Measurements from ENCODE around the gene PBXIP1. TPM values are rescaled to one million over a fixed set of nuclear protein-coding genes. Genes with fewer than 3 reads are reported as not detected.
A peak's percentile ranks its signal among the peaks of the same experiment; 100 is the strongest.

The PBXIP1 gene
- total RNA-seq, 2 experiments from 2014 or later, result 55.3 to 55.5 TPM

DNA sequence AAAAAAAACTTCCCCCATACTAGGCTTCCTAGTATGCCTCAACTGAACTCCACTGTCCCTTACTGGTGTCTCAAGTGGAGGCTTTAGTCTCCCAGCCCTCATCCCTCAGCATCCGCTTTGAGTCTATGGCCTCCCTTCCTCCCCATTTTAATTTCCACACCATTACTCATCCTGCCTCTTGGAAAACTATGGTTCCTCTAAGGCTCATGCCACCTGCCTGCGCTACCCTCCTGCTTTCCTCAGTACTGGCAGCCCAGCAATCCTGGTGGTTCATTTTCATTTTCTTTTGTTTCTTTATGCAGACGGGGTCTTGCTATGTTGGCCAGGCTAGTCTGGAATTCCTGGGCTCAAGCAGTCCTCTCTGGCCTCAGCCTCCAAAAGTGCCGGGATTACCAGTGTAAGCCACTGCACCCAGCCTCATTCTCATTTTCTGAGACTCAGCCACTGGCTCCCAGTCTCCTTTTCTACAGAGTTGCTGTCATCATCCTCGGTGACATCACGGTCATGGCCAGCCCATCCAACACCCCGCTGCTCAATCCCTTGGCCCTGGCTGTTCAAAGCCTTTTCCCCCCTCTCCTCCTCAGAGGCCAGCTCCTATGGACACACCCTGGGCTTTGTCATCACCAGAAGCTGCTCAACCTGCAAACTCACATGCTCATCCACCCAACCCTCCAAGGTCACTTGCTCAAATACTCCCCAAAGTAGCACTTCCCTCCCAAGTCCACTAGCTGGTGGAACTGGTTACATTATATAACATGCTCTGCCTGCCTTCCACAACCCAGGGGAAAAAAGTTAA, 17.1 kb downstream of the PBXIP1 start:
- DNase-seq, result no peak
- CTCF ChIA-PET, result interaction anchor here (1.1 kb wide), 1 partner anchor 59 kb away, joined by 3 read pairs; no protein-coding TSS in a partner anchor
- Mint-ChIP-seq H3K36me3 (ENCODE audit: low read depth) (peaks cover 5% of the 10 kb centered on the region), H3K4me1 (ENCODE audit: low read depth) (peaks cover 69% of the 10 kb centered on the region), H3K9me3 (no peaks in the 10 kb centered on the region), H3K4me3 (peak overlapping the region; percentile 83), H3K27me3 (ENCODE audit: low read depth) (no peaks in the 10 kb centered on the region), H3K27ac (peak overlapping the region; percentile 97)
- intact Hi-C loops (cut with micrococcal nuclease), result loop anchor here (5.0 kb wide), 3 partner anchors 198 to 612 kb away; partner anchors contain the start of genes ATP8B2 and SLC50A1

DNA sequence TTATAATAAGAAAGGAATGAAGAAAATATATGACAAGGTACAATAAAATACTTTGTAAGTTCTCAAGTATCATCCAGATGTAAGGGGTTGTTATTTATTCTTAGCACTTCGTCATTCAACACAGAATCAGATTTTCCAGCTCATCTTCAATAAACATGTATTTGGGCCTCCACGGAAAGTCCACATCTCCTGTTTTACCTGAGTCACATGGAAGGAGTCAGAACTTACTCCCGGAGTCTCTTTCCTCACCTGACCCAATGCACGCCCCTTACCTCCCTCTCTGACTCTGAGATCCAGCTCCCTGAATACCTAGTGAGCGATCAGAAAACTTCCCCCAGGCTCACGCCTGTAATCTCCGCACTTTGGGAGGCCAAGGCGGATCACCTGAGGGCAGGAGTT, 17.9 kb downstream of the PBXIP1 start:
- peak overlapping the region; percentile 83 for H3K4me3 Mint-ChIP-seq
- H3K27me3 Mint-ChIP-seq (ENCODE audit: low read depth), result no peaks in the 10 kb centered on the region
- no peaks in the 10 kb centered on the region for H3K9me3 Mint-ChIP-seq
- peaks cover 5% of the 10 kb centered on the region for H3K36me3 Mint-ChIP-seq (ENCODE audit: low read depth)
- peaks cover 61% of the 10 kb centered on the region for H3K4me1 Mint-ChIP-seq (ENCODE audit: low read depth)
- DNase-seq, result no peak
- intact Hi-C loops (cut with micrococcal nuclease), result loop anchor here (5.0 kb wide), 3 partner anchors 199 to 611 kb away; partner anchors contain the start of genes ATP8B2 and SLC50A1
- H3K27ac Mint-ChIP-seq, result peak overlapping the region; percentile 97
- CTCF ChIA-PET, result interaction anchor here (1.1 to 1.2 kb wide), 2 partner anchors 60 to 81 kb away, joined by 3 read pairs; no protein-coding TSS in a partner anchor

DNA sequence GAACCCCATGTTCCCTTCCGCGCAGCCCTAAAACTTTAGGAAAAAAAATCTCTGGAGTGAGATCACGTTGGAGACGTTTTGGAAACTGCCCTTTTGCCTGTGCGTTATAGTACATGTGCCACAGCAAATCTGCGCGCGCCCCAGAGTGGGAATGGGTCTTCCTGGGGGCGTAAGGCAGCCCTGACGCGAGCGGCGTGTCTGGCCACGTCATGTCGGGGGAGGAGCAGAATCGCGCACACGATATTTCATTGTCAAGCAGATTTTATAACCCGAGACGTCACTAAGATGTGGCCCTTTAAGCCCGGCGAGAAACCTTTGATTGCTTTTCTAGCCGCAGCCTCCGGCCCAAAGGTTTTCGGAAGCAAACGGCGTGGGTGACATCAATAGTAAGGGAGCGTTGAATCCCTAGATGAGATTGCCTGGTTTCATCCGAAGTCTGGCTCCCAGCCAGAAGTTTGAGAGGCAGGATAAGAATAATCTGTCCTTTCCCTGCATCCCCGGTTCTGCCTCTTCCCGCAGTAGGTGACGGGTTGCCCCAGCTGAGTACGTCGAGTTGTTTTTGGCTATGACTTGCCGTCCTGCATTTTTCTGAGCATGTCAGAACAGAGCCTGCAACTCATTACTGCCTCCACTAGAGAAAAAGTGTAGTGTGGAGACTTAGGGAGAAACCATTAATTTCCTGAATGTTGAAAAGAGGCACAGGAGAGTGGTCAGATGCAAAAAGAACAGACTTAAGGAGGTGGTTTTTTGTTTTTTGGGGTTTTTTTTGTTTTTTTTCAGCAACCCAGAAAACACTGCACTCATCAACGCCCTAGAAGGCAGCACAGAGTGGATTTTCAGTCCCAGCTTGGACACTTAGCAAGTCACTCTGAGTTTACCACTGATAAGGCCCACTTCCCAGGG, 18.6 kb downstream of the PBXIP1 start:
- Mint-ChIP-seq H3K4me1 (ENCODE audit: low read depth) (peaks cover 54% of the 10 kb centered on the region), H3K9me3 (no peaks in the 10 kb centered on the region), H3K4me3 (peak overlapping the region; percentile 83), H3K27me3 (ENCODE audit: low read depth) (no peaks in the 10 kb centered on the region), H3K27ac (peak overlapping the region; percentile 97), H3K36me3 (ENCODE audit: low read depth) (peaks cover 5% of the 10 kb centered on the region)
- intact Hi-C loops (cut with micrococcal nuclease), result loop anchor here (5.0 kb wide), 3 partner anchors 200 to 610 kb away; partner anchors contain the start of genes ATP8B2 and SLC50A1
- CTCF ChIA-PET, result interaction anchor here (0.5 to 1.5 kb wide), 6 partner anchors 15 to 378 kb away, joined by 3 to 5 read pairs (median 3); no protein-coding TSS in a partner anchor
- peak; percentile 94 for DNase-seq

DNA sequence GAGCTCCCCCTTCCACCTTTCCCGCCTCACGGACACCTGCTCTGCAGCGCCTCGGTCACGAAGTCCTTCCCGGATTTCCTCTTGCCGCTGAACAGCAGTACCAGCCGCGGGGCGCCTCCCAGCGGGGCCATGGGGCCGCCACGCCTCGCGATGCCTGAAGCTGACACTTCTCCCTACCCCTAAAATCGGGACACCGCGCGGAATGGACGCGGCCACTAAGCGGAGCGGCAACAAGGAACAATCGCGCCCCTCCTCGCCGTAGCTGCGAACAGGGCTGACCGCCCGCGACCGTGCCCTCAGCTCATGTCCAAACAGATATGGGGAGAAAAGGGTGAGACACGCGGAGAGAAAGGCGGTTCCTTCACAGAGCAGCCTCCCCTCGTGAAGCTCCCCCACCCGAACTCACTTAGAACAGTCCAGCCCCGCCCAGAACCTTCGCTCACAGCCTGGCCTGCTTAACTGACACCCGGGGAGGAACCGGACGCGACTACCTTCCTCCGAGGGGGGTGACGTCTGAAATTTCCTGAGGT, 19.3 kb downstream of the PBXIP1 start, which contains the start of gene PMVK:
PMVK (minus strand) TSS at position 165 of the 530 bp plus-strand sequence; CDS start at position 131, 34 bp downstream.
- intact Hi-C loops (cut with micrococcal nuclease), result loop anchor here (1.0 to 5.0 kb wide), 6 partner anchors 19 to 609 kb away; partner anchors contain the start of genes ATP8B2, CKS1B and SLC50A1
- H3K9me3 Mint-ChIP-seq, result no peaks in the 10 kb centered on the region
- H3K4me1 Mint-ChIP-seq (ENCODE audit: low read depth), result peaks cover 47% of the 10 kb centered on the region
- peak within 1 kb of the TSS; percentile 83 for H3K4me3 Mint-ChIP-seq
- CTCF ChIA-PET, result interaction anchor here (0.5 to 1.9 kb wide), 11 partner anchors 8 to 377 kb away, joined by 3 to 6 read pairs (median 3); no protein-coding TSS in a partner anchor
- H3K36me3 Mint-ChIP-seq (ENCODE audit: low read depth), result peaks cover 5% of the 10 kb centered on the region
- no peaks in the 10 kb centered on the region for H3K27me3 Mint-ChIP-seq (ENCODE audit: low read depth)
- H3K27ac Mint-ChIP-seq, result peak within 1 kb of the TSS; percentile 97
- peak; percentile 97 for DNase-seq

DNA sequence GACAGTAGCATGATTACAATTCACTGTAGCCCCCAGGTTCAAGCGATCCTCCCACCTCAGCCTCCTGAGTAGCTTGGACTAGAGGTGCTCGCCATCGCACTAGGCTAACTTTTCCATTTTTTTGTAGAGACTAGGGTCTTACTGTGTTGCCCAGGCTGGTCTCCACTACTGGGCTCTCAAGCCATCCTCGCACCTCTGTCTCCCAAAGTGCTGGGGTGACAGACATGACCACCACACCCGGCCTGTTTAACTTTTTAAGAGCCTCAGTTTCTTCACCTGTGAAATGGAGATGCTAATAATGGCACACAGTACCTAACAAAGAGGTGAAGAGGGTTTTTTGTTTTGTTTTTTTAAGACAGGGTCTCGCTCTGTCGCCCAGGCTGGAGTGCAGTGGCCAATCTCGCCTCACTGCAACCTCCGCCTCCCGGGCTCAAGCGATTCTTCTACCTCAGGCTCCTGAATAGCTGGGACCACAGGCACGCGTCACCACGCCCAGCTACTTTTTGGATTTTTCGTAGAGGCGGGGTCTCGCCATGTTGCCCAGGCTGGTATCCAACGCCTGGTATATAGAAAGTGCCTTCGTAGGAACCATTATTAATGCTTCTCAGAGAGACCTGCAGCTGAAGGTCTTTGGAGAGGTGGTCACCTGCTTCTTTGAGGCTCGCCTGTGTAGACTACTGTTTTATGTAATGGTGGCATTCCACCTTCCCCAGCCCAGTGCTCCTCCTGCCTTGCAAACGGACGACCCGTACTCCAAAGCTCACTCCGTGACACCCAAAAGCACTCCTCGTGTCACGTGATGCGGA, 19.9 kb downstream of the PBXIP1 start:
- Mint-ChIP-seq H3K4me3 (peak overlapping the region; percentile 83), H3K36me3 (ENCODE audit: low read depth) (peaks cover 5% of the 10 kb centered on the region), H3K9me3 (no peaks in the 10 kb centered on the region), H3K4me1 (ENCODE audit: low read depth) (peaks cover 40% of the 10 kb centered on the region), H3K27ac (peak overlapping the region; percentile 97), H3K27me3 (ENCODE audit: low read depth) (no peaks in the 10 kb centered on the region)
- intact Hi-C loops (cut with micrococcal nuclease), result loop anchor here (1.0 to 5.0 kb wide), 6 partner anchors 19 to 609 kb away; partner anchors contain the start of genes ATP8B2, CKS1B and SLC50A1
- CTCF ChIA-PET, result interaction anchor here (0.7 to 1.9 kb wide), 12 partner anchors 9 to 376 kb away, joined by 3 to 6 read pairs (median 3); no protein-coding TSS in a partner anchor
- DNase-seq, result no peak

DNA sequence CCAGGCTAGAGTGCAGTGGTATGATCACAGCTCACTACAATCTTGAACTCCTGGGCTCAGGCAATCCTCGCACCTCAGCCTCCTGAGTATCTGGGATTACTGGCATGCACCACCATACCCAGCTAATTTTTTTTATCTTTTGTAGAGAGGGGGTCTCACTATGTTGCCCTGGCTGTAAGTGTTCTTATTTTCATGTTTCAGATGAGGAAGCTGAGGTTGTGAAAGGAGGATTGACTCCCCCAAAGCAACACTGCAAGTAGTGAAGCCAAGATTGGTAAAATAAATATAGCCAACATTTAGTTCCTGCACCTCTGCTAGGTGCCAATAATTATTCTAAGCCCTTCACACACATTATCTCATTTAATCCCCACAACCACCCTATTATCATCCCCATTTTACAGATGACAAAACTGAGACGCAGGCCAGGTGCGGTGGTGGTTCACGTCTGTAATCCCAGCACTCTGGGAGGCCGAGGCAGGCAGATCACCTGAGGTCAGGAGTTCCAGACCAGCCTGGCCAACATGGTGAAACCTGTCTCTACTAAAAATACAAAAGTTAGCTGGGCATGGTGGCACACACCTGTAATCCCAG, 21.4 kb downstream of the PBXIP1 start:
- Mint-ChIP-seq H3K4me1 (ENCODE audit: low read depth) (peaks cover 30% of the 10 kb centered on the region), H3K4me3 (no peak overlapping the region), H3K9me3 (no peaks in the 10 kb centered on the region), H3K27me3 (ENCODE audit: low read depth) (no peaks in the 10 kb centered on the region), H3K36me3 (ENCODE audit: low read depth) (peaks cover 11% of the 10 kb centered on the region), H3K27ac (no peak overlapping the region)
- no peak for DNase-seq
- intact Hi-C loops (cut with micrococcal nuclease), result no loop called here
- CTCF ChIA-PET, result interaction anchor here (0.6 to 1.2 kb wide), 3 partner anchors 151 to 197 kb away, joined by 3 to 4 read pairs (median 3); no protein-coding TSS in a partner anchor

DNA sequence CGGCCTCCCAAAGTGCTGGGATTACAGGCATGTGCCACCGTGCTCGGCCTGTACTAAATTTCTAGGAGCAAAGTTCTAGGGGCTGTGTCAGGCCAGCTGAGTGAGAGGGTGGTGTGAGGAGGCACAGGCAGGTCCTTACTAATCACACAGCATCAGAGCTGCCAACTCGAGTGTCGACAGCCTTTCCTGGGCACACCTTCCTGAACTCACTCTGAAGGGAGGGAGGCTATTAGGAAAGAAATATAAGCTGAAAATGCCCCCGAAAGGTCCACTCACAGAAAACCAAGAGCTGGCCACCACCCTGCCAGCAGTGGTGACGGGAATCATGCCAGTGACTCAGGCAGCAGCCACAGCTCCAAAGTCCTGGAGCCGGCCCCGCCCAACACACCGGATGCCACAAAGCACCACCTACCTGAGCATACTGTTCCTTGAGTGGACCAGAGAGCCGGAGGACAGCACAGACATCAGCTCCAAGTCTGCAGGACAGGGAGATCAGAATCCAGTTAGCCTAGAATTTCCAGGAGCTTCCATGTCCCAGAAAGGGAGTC, 23.9 kb downstream of the PBXIP1 start:
- DNase-seq, result no peak
- Mint-ChIP-seq H3K27ac (no peak overlapping the region), H3K9me3 (no peaks in the 10 kb centered on the region), H3K4me3 (no peak overlapping the region), H3K27me3 (ENCODE audit: low read depth) (no peaks in the 10 kb centered on the region), H3K4me1 (ENCODE audit: low read depth) (peaks cover 14% of the 10 kb centered on the region), H3K36me3 (ENCODE audit: low read depth) (peaks cover 17% of the 10 kb centered on the region)
- CTCF ChIA-PET, result interaction anchor here (0.8 to 0.9 kb wide), 2 partner anchors 12 to 263 kb away, joined by 3 to 4 read pairs; no protein-coding TSS in a partner anchor
- intact Hi-C loops (cut with micrococcal nuclease), result no loop called here

DNA sequence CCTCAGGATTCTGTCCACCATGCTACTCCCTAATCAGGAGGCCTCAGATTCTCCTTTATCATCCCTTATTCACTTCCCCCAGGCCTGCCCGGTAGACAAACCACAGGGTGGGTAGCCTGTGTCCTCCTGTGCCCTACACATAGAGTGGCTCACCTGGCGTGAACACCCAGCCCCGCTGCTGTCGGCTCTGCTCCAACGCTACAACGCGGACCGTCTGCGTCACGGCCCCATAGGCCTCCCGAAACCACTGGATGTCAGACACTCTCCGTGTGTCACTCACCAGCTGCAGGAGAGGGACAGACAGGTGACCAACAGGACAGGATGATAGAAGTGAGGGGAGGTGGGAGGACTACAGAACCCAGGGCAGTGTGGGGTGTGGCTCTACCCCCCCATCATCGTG, 29.7 kb downstream of the PBXIP1 start:
- no peaks in the 10 kb centered on the region for H3K27me3 Mint-ChIP-seq (ENCODE audit: low read depth)
- peaks cover 29% of the 10 kb centered on the region for H3K36me3 Mint-ChIP-seq (ENCODE audit: low read depth)

DNA sequence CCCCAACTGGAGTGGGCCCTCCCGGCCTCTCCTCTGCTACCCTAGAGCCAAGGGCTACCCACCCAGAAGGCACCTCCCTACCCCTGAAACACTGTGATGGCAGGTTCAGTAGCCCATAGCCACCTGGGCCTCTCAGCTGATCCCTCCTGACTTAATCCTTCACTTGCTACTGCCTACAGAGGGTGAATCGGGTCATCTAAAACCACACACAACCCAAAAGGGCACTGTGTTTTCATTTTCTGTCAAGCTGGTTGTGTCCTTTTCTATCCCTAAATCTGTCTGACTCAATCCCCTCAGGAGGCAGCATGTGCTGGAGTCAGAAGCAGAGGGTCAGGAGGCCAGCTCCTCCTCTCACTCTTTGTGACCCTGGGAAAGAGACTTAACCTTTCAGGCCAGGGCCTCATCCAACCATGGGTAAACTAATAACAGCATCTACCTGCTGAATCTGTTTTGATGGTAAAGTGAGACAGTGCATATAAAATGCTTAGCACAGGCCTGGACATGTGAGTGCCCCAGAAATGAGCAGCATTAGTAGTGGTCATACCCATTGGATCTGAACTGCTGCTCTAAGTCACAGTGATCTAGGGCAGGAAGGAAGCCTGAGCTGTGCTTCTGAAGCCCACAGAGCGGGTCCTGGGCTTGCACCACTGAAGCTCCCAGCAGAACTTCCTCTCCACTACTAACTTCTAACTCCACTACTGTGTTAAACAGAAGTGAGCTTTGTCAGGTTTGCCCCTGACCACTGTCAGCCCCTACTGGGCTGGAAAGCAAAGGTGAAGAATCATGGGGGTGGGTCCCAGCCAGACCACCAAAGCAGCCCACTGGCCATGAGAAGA, 30.3 kb downstream of the PBXIP1 start:
- Mint-ChIP-seq H3K9me3 (no peaks in the 10 kb centered on the region), H3K27me3 (ENCODE audit: low read depth) (no peaks in the 10 kb centered on the region), H3K4me3 (no peak overlapping the region), H3K36me3 (ENCODE audit: low read depth) (peaks cover 29% of the 10 kb centered on the region), H3K4me1 (ENCODE audit: low read depth) (peaks cover 2% of the 10 kb centered on the region), H3K27ac (no peak overlapping the region)
- DNase-seq, result no peak
- intact Hi-C loops (cut with micrococcal nuclease), result no loop called here
- CTCF ChIA-PET, result interaction anchor here (0.7 kb wide), 1 partner anchor 31 kb away, joined by 3 read pairs; no protein-coding TSS in a partner anchor

More for the DNA sequence above, 29.7 kb downstream of the PBXIP1 start:
- intact Hi-C loops (cut with micrococcal nuclease), result no loop called here
- Mint-ChIP-seq H3K4me3 (no peak overlapping the region), H3K27ac (no peak overlapping the region), H3K4me1 (ENCODE audit: low read depth) (peaks cover 2% of the 10 kb centered on the region), H3K9me3 (no peaks in the 10 kb centered on the region)
- no peak for DNase-seq
- CTCF ChIA-PET, result no interaction called here

DNA sequence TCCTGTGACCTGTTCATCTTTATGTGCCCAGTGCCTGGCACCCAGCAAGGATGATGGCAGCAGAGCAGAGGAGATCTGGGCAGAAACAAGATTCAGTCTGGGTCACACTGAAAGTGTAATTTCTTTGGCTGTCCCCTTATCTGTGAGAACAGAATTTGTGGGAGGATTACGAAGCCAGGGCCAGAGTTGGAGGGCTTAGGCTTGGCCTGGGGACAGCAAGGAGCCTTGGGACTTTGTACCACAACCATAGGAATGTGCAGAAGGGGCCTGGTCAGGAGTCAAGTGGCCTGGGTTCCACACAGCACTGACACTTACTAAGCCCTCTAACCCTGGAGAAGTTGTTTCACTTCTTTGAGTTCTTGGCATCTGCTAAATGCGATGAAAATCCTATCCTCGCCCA, 32.2 kb downstream of the PBXIP1 start:
- Mint-ChIP-seq H3K27ac (no peak overlapping the region), H3K27me3 (ENCODE audit: low read depth) (no peaks in the 10 kb centered on the region), H3K9me3 (no peaks in the 10 kb centered on the region), H3K4me1 (ENCODE audit: low read depth) (peaks cover 2% of the 10 kb centered on the region), H3K36me3 (ENCODE audit: low read depth) (peaks cover 24% of the 10 kb centered on the region), H3K4me3 (no peak overlapping the region)
- CTCF ChIA-PET, result no interaction called here
- intact Hi-C loops (cut with micrococcal nuclease), result no loop called here
- DNase-seq, result no peak
